ENCODE data around the gene SLC25A48. TPM values are rescaled to one million over a fixed set of nuclear protein-coding genes. Genes with fewer than 3 reads are reported as not detected.

The SLC25A48 gene
- total RNA-seq, 4 donors from 2014 or later = 1.7 to 5.7 (median 3.1) TPM

DNA sequence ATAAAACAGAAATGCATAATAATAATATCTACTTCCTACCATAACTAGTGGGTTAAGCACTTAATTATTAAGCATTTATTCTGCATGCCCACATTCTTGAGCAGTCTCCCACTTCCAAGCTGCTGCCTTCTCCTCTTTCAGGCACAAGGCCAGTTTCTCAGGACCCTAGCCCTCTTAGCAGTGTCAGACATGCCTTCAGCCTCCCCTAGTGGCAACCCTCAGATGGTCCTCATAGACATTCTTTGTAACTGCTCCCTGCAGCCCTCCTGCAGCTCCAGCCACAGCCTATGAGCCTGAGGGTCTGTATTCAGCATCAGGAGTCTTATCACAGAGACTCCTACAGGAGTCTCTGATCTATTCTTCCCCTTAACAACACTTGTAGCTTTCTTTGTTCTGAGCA is 57.3 kb downstream of the SLC25A48 start:
- peaks cover 10% of the 10 kb centered on the region for H3K4me1 ChIP-seq
- peak in 1 of 2 donors; percentile 15 for DNase-seq (ENCODE audit: low spot score in 2 of 2)
- H3K27ac ChIP-seq = no peak overlapping the region
- TF ChIP-seq POLR2A (IDR thresholded peaks at IDR 0.05) (no peak), EP300 (IDR thresholded peaks at IDR 0.05) (no peak), POLR2AphosphoS5 (IDR thresholded peaks at IDR 0.05) (no peak)
- TF ChIP-seq, protein P1, sequence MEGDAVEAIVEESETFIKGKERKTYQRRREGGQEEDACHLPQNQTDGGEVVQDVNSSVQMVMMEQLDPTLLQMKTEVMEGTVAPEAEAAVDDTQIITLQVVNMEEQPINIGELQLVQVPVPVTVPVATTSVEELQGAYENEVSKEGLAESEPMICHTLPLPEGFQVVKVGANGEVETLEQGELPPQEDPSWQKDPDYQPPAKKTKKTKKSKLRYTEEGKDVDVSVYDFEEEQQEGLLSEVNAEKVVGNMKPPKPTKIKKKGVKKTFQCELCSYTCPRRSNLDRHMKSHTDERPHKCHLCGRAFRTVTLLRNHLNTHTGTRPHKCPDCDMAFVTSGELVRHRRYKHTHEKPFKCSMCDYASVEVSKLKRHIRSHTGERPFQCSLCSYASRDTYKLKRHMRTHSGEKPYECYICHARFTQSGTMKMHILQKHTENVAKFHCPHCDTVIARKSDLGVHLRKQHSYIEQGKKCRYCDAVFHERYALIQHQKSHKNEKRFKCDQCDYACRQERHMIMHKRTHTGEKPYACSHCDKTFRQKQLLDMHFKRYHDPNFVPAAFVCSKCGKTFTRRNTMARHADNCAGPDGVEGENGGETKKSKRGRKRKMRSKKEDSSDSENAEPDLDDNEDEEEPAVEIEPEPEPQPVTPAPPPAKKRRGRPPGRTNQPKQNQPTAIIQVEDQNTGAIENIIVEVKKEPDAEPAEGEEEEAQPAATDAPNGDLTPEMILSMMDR (IDR thresholded peaks at IDR 0.05) = no peak
- H3K4me3 ChIP-seq = no peak overlapping the region
- H3K36me3 ChIP-seq = no peaks in the 10 kb centered on the region
- H3K27me3 ChIP-seq = peaks cover 4% of the 10 kb centered on the region
- H3K9me3 ChIP-seq = no peaks in the 10 kb centered on the region

DNA sequence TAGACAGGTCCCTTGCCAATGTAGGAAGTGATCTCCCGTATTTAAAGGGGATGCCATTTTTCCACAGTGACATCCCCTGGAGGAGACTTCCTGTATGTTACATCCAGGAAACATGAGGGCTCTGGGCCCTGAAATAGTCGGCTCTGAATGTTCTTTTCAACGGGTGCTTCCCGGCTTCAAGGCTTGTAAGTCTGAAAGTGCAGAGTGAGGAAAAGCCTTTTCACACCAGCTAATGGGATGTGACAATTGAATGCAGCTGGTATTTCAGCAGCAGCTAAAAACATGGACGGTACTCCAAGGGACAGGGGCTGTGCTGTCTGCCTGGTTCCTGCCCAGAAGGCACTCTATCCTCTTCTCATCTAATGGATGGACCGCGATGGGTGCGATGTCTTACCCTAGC is 59.8 kb downstream of the SLC25A48 start:
- peak in 1 of 2 donors; percentile 35 for DNase-seq (ENCODE audit: low spot score in 2 of 2)
- WGBS = 57% methylated on average over 8 of the region's 8 CpGs

DNA sequence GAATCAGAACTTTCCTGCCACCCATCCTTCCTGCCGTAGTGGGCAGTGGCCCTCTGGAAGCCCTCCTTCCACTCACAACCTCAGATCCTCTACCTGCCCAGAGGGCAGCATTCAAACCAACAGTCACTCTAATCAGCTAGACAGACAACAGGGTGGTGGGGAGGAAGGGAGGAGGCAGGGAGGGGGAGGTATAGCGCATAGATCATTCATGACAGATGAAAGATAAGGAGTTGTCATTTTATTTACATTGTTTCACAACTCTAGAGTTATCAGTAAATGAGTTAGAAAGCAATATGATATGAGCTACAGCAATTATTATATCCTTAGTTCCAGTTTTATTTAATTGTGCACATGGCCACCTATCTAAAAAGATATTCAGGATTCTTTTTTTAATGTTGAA is 60.3 kb downstream of the SLC25A48 start:
- H3K27me3 ChIP-seq = peaks cover 22% of the 10 kb centered on the region
- H3K9me3 ChIP-seq = no peaks in the 10 kb centered on the region
- no peak overlapping the region for H3K27ac ChIP-seq
- TF ChIP-seq, protein P1 (IDR thresholded peaks at IDR 0.05) = no peak
- TF ChIP-seq EP300 (IDR thresholded peaks at IDR 0.05) (no peak), POLR2AphosphoS5 (IDR thresholded peaks at IDR 0.05) (no peak), POLR2A (IDR thresholded peaks at IDR 0.05) (no peak)
- WGBS = 54% methylated on average over 2 of the region's 2 CpGs
- no peaks in the 10 kb centered on the region for H3K36me3 ChIP-seq
- H3K4me3 ChIP-seq = no peak overlapping the region
- DNase-seq (ENCODE audit: low spot score in 2 of 2) = peak in 1 of 2 donors; percentile 29
- H3K4me1 ChIP-seq = peaks cover 5% of the 10 kb centered on the region

More for the DNA sequence above, 59.8 kb downstream of the SLC25A48 start:
- H3K36me3 ChIP-seq = no peaks in the 10 kb centered on the region
- H3K9me3 ChIP-seq = no peaks in the 10 kb centered on the region
- no peak overlapping the region for H3K4me3 ChIP-seq
- peaks cover 5% of the 10 kb centered on the region for H3K4me1 ChIP-seq
- H3K27me3 ChIP-seq = peaks cover 21% of the 10 kb centered on the region
- no peak overlapping the region for H3K27ac ChIP-seq
- TF ChIP-seq, protein P1 (IDR thresholded peaks at IDR 0.05) = no peak
- TF ChIP-seq POLR2AphosphoS5 (IDR thresholded peaks at IDR 0.05) = no peak
- TF ChIP-seq POLR2A (IDR thresholded peaks at IDR 0.05) = no peak
- TF ChIP-seq EP300 (IDR thresholded peaks at IDR 0.05) = no peak

DNA sequence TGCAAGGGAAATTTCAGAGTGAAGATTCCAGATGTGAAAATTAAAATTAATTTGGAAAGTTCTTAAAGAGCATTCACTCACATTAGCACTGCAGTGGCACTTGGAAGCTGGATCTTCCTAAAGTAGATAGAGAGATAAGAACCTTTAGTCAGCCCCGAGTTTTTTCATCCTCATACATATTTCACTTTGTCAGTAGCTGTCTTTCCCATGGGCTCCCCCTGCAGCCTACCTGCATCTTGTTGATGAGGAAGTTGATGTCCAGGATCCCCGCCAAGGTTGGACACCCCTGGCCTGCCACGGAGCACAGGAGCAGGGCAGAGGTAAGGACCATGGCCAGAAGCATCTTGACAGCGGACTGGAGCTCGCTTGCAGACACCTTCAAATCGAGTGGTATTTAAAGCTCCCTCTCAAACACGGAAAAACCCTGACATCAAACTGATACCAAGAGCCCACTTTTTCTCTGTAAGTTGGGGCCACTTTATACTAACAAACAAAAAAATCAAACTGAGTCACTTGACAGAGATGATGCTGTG is 61.1 kb downstream of the SLC25A48 start, which contains the start of gene IL9:
Gene IL9 (minus strand): TSS at position 368 of the 533 bp plus-strand sequence. CDS start 25 bp downstream, at position 343.
- 61% methylated on average over 7 of the region's 7 CpGs for WGBS
- Histone ChIP-seq H3K9me3 (no peaks in the 10 kb centered on the region), H3K4me1 (peaks cover 2% of the 10 kb centered on the region), H3K4me3 (no peak within 1 kb of the TSS), H3K27ac (no peak within 1 kb of the TSS), H3K36me3 (no peaks in the 10 kb centered on the region), H3K27me3 (peaks cover 22% of the 10 kb centered on the region)
- peak in 1 of 2 donors; percentile 52 for DNase-seq (ENCODE audit: low spot score in 2 of 2)
- no peak for TF ChIP-seq POLR2AphosphoS5 (IDR thresholded peaks at IDR 0.05)
- no peak for TF ChIP-seq EP300 (IDR thresholded peaks at IDR 0.05)
- TF ChIP-seq, protein P1 (IDR thresholded peaks at IDR 0.05) = no peak
- TF ChIP-seq POLR2A (IDR thresholded peaks at IDR 0.05) = no peak

DNA sequence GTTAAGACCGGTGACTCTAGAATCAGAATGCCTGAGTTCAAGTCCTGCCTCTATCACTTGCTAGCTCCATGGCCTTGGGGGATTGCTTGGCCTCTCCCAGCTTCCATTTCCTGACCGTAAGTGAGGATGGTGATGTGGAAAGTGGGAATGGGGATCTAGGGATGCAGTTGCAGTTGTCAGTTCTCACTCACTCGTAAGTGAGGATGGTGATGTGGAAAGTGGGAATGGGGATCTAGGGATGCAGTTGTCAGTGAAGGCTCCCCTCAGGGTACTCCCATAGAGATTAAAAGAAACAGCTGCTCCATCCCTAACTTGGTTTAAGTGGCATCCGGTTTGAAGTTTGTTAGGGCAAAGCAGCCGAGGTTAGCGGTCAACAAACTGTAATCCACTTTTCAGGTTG is 64.2 kb downstream of the SLC25A48 start:
- no peak for DNase-seq (ENCODE audit: low spot score in 2 of 2)
- no peaks in the 10 kb centered on the region for H3K4me1 ChIP-seq
- no peaks in the 10 kb centered on the region for H3K36me3 ChIP-seq
- H3K27ac ChIP-seq = no peak overlapping the region
- peaks cover 22% of the 10 kb centered on the region for H3K27me3 ChIP-seq
- 85% methylated on average over 6 of the region's 6 CpGs for WGBS
- no peak for TF ChIP-seq POLR2A (IDR thresholded peaks at IDR 0.05)
- TF ChIP-seq, protein P1 (IDR thresholded peaks at IDR 0.05) = no peak
- no peak for TF ChIP-seq EP300 (IDR thresholded peaks at IDR 0.05)
- TF ChIP-seq POLR2AphosphoS5 (IDR thresholded peaks at IDR 0.05) = no peak
- H3K9me3 ChIP-seq = no peaks in the 10 kb centered on the region
- H3K4me3 ChIP-seq = no peak overlapping the region
